AG04450 (cell line): ENCODE measurements around the gene HAVCR1. TPM values are rescaled to one million over a fixed set of nuclear protein-coding genes. Genes with fewer than 3 reads are reported as not detected.

ENCODE experiments used
- CTCF ChIA-PET: fragments of 300-600, 350-600 bp; formaldehyde crosslinking; extraction: SDS; loops from one replicate; lab custom pipeline; 2022; ENCODE audit warnings: antibody characterized with exemption, inconsistent platforms; lab: Charles Lee
- POLR2A ChIA-PET: fragments of 350-600 bp; formaldehyde crosslinking; extraction: SDS; loops from one replicate; lab custom pipeline; 2021; ENCODE audit warnings: antibody characterized with exemption, inconsistent platforms; lab: Yijun Ruan, JAX
- DNase-seq: peaks from one replicate; pipeline ENCODE4 v3.0.0-alpha.2; 2011; ENCODE audit warnings: low read depth, low spot score
- H3K27ac ChIP-seq: one replicate; pipeline ENCODE4 v1.5.1; 2012; ENCODE audit warnings: low read depth, low read length, control low read depth
- H3K27me3 ChIP-seq: one replicate; pipeline ENCODE4 v1.6.0; 2012; ENCODE audit warnings: low read length; ENCODE audit not compliant: control insufficient read depth, insufficient read depth
- H3K4me3 ChIP-seq: 2 replicates; pipeline ENCODE4 v1.5.1; 2011; ENCODE audit warnings: mild to moderate bottlenecking, low read depth, low read length, control low read depth
- H3K9me3 ChIP-seq: 2 replicates; pipeline ENCODE4 v1.5.1; 2012; ENCODE audit warnings: low read length; ENCODE audit not compliant: control insufficient read depth, insufficient read depth
- CTCF ChIP-seq: IDR thresholded peaks from 2 replicates; pipeline ENCODE4 v1.5.1; 2011; ENCODE audit warnings: low read depth, low read length, control low read depth, inconsistent platforms
- polyA plus RNA-seq: library from polyadenylated mRNA; depleted of rRNA; stranded (reverse); fragments of >200 nt; gene quantifications from 2 replicates; pipeline ENCODE4 v1.2.3, GENCODE V29; 2011

Gene HAVCR1
- polyA plus RNA-seq, 1 experiment = 0.29 TPM

DNA sequence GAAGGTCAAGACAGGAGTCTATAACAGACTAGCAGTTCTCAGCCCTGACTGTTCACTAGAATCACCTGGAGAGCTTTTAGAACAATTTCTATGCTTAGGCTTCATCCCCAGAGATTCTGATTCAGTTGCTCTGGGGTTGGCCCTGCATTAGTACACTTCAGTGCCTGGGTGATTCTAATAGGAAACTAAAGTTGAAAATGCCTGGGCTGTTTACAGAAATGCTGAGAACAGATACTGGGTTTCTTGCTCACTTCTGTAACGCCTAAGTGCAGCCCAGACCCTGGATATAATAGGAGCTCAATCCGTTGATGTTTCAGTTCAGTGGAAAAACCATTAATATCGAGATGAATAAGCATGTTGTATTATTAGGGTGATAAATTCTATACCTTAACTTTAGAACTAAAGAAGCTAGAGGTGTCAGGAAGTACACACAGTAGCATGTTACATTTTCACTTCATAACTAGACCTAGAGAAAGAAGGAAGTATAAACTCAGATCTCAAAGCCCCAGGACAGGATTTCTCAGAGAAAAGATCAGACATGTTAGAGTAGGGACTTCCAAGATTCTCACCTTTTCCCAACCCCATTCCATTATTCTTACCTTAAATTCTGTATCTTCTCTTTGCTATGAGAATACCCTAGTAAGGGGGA, 29.6 kb upstream of the HAVCR1 start:
- DNase-seq = no peak
- CTCF ChIA-PET = no interaction called here
- POLR2A ChIA-PET = no interaction called here

GRCh38 chr5:157086751-157087359, 27.9 kb upstream of the HAVCR1 start:
- POLR2A ChIA-PET = no interaction called here
- CTCF ChIA-PET = no interaction called here

More for the DNA sequence above, 29.6 kb upstream of the HAVCR1 start:
- no peaks in the 10 kb centered on the region for H3K9me3 ChIP-seq
- TF ChIP-seq CTCF = no peak
- no peak overlapping the region for H3K27ac ChIP-seq
- no peak overlapping the region for H3K4me3 ChIP-seq
- H3K27me3 ChIP-seq = no peaks in the 10 kb centered on the region

DNA sequence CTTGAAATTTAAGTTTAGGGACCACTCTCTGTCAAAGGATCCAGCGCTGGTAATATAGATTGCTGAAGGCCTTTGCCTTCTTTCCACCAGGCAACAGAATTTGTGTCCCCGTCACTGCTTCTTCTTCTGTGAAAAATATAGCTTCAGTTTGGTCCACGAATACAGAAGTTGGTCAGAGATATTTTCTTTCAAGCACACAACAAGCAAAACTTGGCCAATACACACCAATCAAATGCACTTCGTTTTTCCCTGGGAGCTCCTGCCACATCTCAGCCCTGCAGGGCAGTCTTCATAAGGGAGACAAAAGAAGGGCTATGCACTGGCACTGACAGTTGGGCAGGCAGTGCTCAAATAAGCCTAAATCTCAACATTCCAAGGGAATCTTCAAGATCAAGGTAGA, 27.0 kb upstream of the HAVCR1 start:
- ChIA-PET CTCF (no interaction called here), POLR2A (no interaction called here)
- TF ChIP-seq CTCF = no peak
- H3K4me3 ChIP-seq = no peak overlapping the region
- H3K9me3 ChIP-seq = no peaks in the 10 kb centered on the region
- H3K27me3 ChIP-seq = no peaks in the 10 kb centered on the region
- DNase-seq = no peak
- no peak overlapping the region for H3K27ac ChIP-seq

More at GRCh38 chr5:157086751-157087359, 27.9 kb upstream of the HAVCR1 start:
- Histone ChIP-seq H3K27ac (no peak overlapping the region), H3K9me3 (no peaks in the 10 kb centered on the region), H3K4me3 (no peak overlapping the region), H3K27me3 (no peaks in the 10 kb centered on the region)
- no peak for TF ChIP-seq CTCF
- no peak for DNase-seq

DNA sequence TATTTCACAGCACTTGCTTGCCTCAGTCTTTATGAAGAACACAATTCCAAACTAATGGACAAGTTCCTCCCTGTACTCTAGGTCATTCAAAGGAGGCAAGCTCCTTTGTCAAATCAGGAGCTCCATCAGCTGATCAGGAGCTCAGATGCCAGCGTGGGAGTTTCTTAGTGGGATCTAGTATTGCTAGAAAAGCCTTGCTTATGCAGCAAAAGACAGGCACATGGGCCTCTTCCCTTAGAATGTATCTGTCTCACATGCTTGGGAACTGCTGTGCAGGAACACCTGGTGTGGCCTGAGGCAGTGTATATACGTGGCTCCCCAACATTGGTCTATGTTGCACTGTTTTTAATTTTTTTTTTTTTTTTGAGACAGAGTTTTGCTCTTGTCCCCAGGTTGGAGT, 21.4 kb upstream of the HAVCR1 start:
- Histone ChIP-seq H3K27ac (no peak overlapping the region), H3K9me3 (no peaks in the 10 kb centered on the region), H3K4me3 (no peak overlapping the region), H3K27me3 (no peaks in the 10 kb centered on the region)
- POLR2A ChIA-PET = no interaction called here
- no peak for TF ChIP-seq CTCF
- CTCF ChIA-PET = no interaction called here
- DNase-seq = no peak

DNA sequence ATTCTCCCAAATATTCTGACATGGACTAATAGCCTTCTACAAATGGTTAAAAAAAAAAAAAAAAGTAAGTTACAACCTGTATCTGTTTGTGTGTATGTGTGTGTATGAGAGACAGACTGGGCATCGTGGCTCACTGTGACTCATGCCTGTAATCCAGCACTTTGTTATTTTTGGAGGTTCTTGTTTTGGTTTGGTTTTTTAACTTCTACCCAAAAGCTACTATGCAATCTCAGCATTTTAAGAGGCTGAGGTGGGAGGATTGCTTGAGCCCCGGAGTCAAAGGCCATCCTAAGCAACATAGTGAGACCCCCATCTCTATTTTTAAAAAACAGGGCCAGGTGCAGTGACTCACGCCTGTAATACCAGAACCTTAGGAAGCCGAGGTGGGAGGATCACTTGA, 17.6 kb upstream of the HAVCR1 start:
- CTCF ChIA-PET = no interaction called here
- no peak for DNase-seq
- H3K4me3 ChIP-seq = no peak overlapping the region
- no peak overlapping the region for H3K27ac ChIP-seq
- H3K27me3 ChIP-seq = no peaks in the 10 kb centered on the region
- POLR2A ChIA-PET = no interaction called here
- no peaks in the 10 kb centered on the region for H3K9me3 ChIP-seq
- no peak for TF ChIP-seq CTCF
